CD14-positive monocyte (primary cell): ENCODE results near the gene CNTFR. TPM values are rescaled to one million over a fixed set of nuclear protein-coding genes. Genes with fewer than 3 reads are reported as not detected.

Experiments used
- DNase-seq, 3 donors: peaks; one replicate each; pipeline ENCODE4 v3.0.0-alpha.2; 2011 to 2022
- H2AFZ ChIP-seq: 2 replicates; pipeline ENCODE4 v1.6.0; 2012; ENCODE audit warnings: mild to moderate bottlenecking, low read depth, low read length, inconsistent platforms; ENCODE audit not compliant: insufficient read depth, poor library complexity, severe bottlenecking
- H3K27ac ChIP-seq, 2 donors: 1 replicate in 1 of 2; 2 replicates in 1 of 2; pipeline ENCODE4 v1.5.1; 2012 to 2013; ENCODE audit warnings: low read length in 2 of 2, control low read depth in 1 of 2, inconsistent platforms in 1 of 2, low read depth in 1 of 2, mild to moderate bottlenecking in 1 of 2
- H3K27me3 ChIP-seq, 2 donors: one replicate each; pipeline versions ENCODE4 v1.6.0 to v1.6.1; 2011 to 2013; ENCODE audit warnings: low read length in 2 of 2; ENCODE audit not compliant: control insufficient read depth in 2 of 2, insufficient read depth in 2 of 2
- H3K36me3 ChIP-seq, 2 donors: replicated peaks in 1 of 2; 1 replicate in 1 of 2; 2 replicates in 1 of 2; pipeline versions ENCODE4 v1.5.1 to v1.6.1; 2012 to 2013; ENCODE audit warnings: low read length in 2 of 2, control low read depth in 1 of 2, inconsistent platforms in 1 of 2, mild to moderate bottlenecking in 1 of 2; ENCODE audit not compliant: insufficient read depth in 2 of 2, control insufficient read depth in 1 of 2
- H3K4me1 ChIP-seq, 2 donors: 1 replicate in 1 of 2; 2 replicates in 1 of 2; pipeline versions ENCODE4 v1.5.1 to v1.6.1; 2012 to 2013; ENCODE audit warnings: low read length in 2 of 2, control low read depth in 1 of 2, inconsistent platforms in 1 of 2, mild to moderate bottlenecking in 1 of 2, moderate library complexity in 1 of 2; ENCODE audit not compliant: insufficient read depth in 2 of 2, control insufficient read depth in 1 of 2
- H3K4me2 ChIP-seq: replicated peaks from 2 replicates; pipeline ENCODE3; 2012; ENCODE audit warnings: low read length, moderate library complexity, mild to moderate bottlenecking; ENCODE audit not compliant: poor library complexity, severe bottlenecking; ENCODE audit errors: extremely low read depth
- H3K4me3 ChIP-seq, 3 experiments: fragments of 200-600 bp in 1 of 3; sonication (generic) in 1 of 3; replicated peaks in 1 of 3; 1 replicate in 2 of 3; 2 replicates in 1 of 3; pipeline ENCODE4 v1.5.1; 2011 to 2013; ENCODE audit warnings: low read length in 3 of 3, mild to moderate bottlenecking in 3 of 3, control low read depth in 2 of 3, low read depth in 2 of 3, inconsistent platforms in 1 of 3, moderate library complexity in 1 of 3
- H3K79me2 ChIP-seq: 2 replicates; pipeline ENCODE4 v1.6.0; 2012; ENCODE audit warnings: mild to moderate bottlenecking, control low read depth, inconsistent platforms, low read length, moderate library complexity; ENCODE audit not compliant: insufficient read depth
- H3K9ac ChIP-seq: 2 replicates; pipeline ENCODE4 v1.6.0; 2017; ENCODE audit warnings: low read length, mild to moderate bottlenecking; ENCODE audit not compliant: insufficient read depth, poor library complexity, severe bottlenecking
- H3K9me3 ChIP-seq, 2 donors: replicated peaks in 1 of 2; 1 replicate in 1 of 2; 2 replicates in 1 of 2; pipeline versions ENCODE4 v1.5.1 to v1.6.1; 2012 to 2013; ENCODE audit warnings: low read length in 2 of 2, control low read depth in 1 of 2; ENCODE audit not compliant: control insufficient read depth in 1 of 2, insufficient read depth in 1 of 2
- H4K20me1 ChIP-seq: 2 replicates; pipeline ENCODE4 v1.6.0; 2012; ENCODE audit warnings: mild to moderate bottlenecking, low read length, control low read depth, moderate library complexity; ENCODE audit not compliant: insufficient read depth
- H3K27ac Mint-ChIP-seq, 7 donors: one replicate each; pipeline ENCODE4 v1.8.0; 2020; ENCODE audit warnings: mild to moderate bottlenecking in 7 of 7, mixed read lengths in 7 of 7, moderate library complexity in 6 of 7, inconsistent platforms in 2 of 7
- H3K27me3 Mint-ChIP-seq, 3 donors: one replicate each; pipeline ENCODE4 v1.8.0; 2021 to 2022; ENCODE audit warnings: low read depth in 3 of 3, mild to moderate bottlenecking in 3 of 3, mixed read lengths in 3 of 3, moderate library complexity in 3 of 3, inconsistent platforms in 1 of 3
- H3K36me3 Mint-ChIP-seq, 2 donors: one replicate each; pipeline ENCODE4 v1.8.0; 2020; ENCODE audit warnings: mixed read lengths in 2 of 2, inconsistent platforms in 1 of 2, mild to moderate bottlenecking in 1 of 2
- H3K4me1 Mint-ChIP-seq: one replicate; pipeline ENCODE4 v1.8.0; 2020; ENCODE audit warnings: mild to moderate bottlenecking, mixed read lengths
- H3K4me3 Mint-ChIP-seq, 2 donors: one replicate each; pipeline ENCODE4 v1.8.0; 2020; ENCODE audit warnings: mild to moderate bottlenecking in 2 of 2, mixed read lengths in 2 of 2, moderate library complexity in 1 of 2
- H3K9me3 Mint-ChIP-seq, 7 donors: one replicate each; pipeline ENCODE4 v1.8.0; 2020 to 2022; ENCODE audit warnings: mixed read lengths in 7 of 7, mild to moderate bottlenecking in 6 of 7, moderate library complexity in 6 of 7, inconsistent platforms in 2 of 7
- CTCF ChIP-seq: fragments of 200-600 bp; IDR thresholded peaks from one replicate; pipeline ENCODE4 v1.8.0; 2022; ENCODE audit warnings: antibody characterized with exemption, mild to moderate bottlenecking
- WGBS: methylation state at CpG from one replicate; pipeline ENCODE4 v1.1.5; 2013; ENCODE audit warnings: missing lambda C conversion rate; ENCODE audit not compliant: insufficient coverage; 5-methylcytosine and 5-hydroxymethylcytosine counted together
- intact Hi-C, 2 donors: fragments of 100-400 bp; cut with micrococcal nuclease; formaldehyde crosslinking; loops; one replicate each; pipeline versions ENCODE4 v1.15.0 to v1.15.1; 2023
- polyA plus RNA-seq, 3 donors: library from polyadenylated mRNA; depleted of rRNA in 1 of 3; unstranded in 2 of 3; stranded (reverse) in 1 of 3; fragments of 300-500 nt in 2 of 3; fragments of >200 nt in 1 of 3; fragmentation: Illumina TruSeq in 2 of 3; gene quantifications; 1 replicate in 2 of 3; 2 replicates in 1 of 3; pipeline ENCODE4 v1.2.3, GENCODE V29; 2012 to 2021

The CNTFR gene
- polyA plus RNA-seq, 3 donors: not detected

GRCh38 chr9:34636791-34637355 lies 47.3 kb upstream of the CNTFR start:
- Histone ChIP-seq H3K4me2 (peak overlapping the region; percentile 94), H3K9me3 (no peaks in the 10 kb centered on the region), H3K36me3 (peaks cover 0 to 13% of the 10 kb centered on the region in 2 donors), H3K4me1 (peaks cover 28 to 34% of the 10 kb centered on the region in 2 donors), H3K4me3 (peak overlapping the region; percentile 69 to 91 (median 86)), H4K20me1 (no peaks in the 10 kb centered on the region), H3K27ac (peak overlapping the region; percentile 28 to 92), H3K9ac (peak overlapping the region; percentile 77), H3K27me3 (peaks cover 0 to 7% of the 10 kb centered on the region in 2 donors), H2AFZ (peak overlapping the region; percentile 97), H3K79me2 (peaks cover 15% of the 10 kb centered on the region)
- peaks cover 3 to 11% (median 11%) of the 10 kb centered on the region in 3 donors for H3K27me3 Mint-ChIP-seq
- WGBS: 6% methylated on average over 17 of the region's 23 CpGs
- H3K9me3 Mint-ChIP-seq: no peaks in the 10 kb centered on the region
- no peak for TF ChIP-seq CTCF
- no peak for DNase-seq
- H3K4me3 Mint-ChIP-seq: peak overlapping the region; percentile 82 to 91
- H3K4me1 Mint-ChIP-seq: peaks cover 34% of the 10 kb centered on the region
- intact Hi-C loops: loop anchor here in 1 of 2 donors (5.0 kb wide), 1 partner anchor 35 kb away; no protein-coding TSS in a partner anchor
- H3K36me3 Mint-ChIP-seq: peaks cover 10 to 14% of the 10 kb centered on the region in 2 donors
- peak overlapping the region in 6 of 7 donors; percentile 21 to 91 (median 76) for H3K27ac Mint-ChIP-seq

- intact Hi-C loops: loop anchor here in 1 of 2 donors (5.0 kb wide), 1 partner anchor 33 kb away; no protein-coding TSS in a partner anchor
- peaks cover 15% of the 10 kb centered on the region for H3K79me2 ChIP-seq
- no peak for DNase-seq
- H3K27ac ChIP-seq: no peak overlapping the region
- H3K4me3 ChIP-seq: no peak overlapping the region
- WGBS: 93% methylated on average over 9 of the region's 14 CpGs
- H3K4me1 Mint-ChIP-seq: peaks cover 28% of the 10 kb centered on the region
- H3K4me3 Mint-ChIP-seq: no peak overlapping the region
- H3K4me1 ChIP-seq: peaks cover 21 to 27% of the 10 kb centered on the region in 2 donors
- H3K4me2 ChIP-seq: no peak overlapping the region
- no peaks in the 10 kb centered on the region for H4K20me1 ChIP-seq
- H3K36me3 Mint-ChIP-seq: peaks cover 10 to 14% of the 10 kb centered on the region in 2 donors
- H3K9ac ChIP-seq: no peak overlapping the region
- no peak for TF ChIP-seq CTCF
- H3K27me3 Mint-ChIP-seq: peaks cover 14 to 24% (median 24%) of the 10 kb centered on the region in 3 donors
- H3K36me3 ChIP-seq: peaks cover 0 to 13% of the 10 kb centered on the region in 2 donors
- H3K27ac Mint-ChIP-seq: peak overlapping the region in 1 of 7 donors; percentile 46
- H2AFZ ChIP-seq: no peak overlapping the region
- H3K9me3 ChIP-seq: no peaks in the 10 kb centered on the region
- peaks cover 0 to 2% (median 0%) of the 10 kb centered on the region in 7 donors for H3K9me3 Mint-ChIP-seq
- H3K27me3 ChIP-seq: peaks cover 7 to 19% of the 10 kb centered on the region in 2 donors
Measured at GRCh38 chr9:34635556-34635955, 46.0 kb upstream of the CNTFR start.
